Fibroblast of skin of left quadriceps (primary cell): ENCODE results near the gene ZFR2.
"Not testable (repeated sequence)": the region's sequence is repeated elsewhere in the genome, so short reads cannot be mapped to it uniquely, and the experiment has no call there.

Experiments used
- DNase-seq, 2 experiments: peaks; one replicate each; pipeline ENCODE4 v3.0.0-alpha.2; 2013; ENCODE audit warnings: low read depth in 2 of 2

The ZFR2 gene

DNA sequence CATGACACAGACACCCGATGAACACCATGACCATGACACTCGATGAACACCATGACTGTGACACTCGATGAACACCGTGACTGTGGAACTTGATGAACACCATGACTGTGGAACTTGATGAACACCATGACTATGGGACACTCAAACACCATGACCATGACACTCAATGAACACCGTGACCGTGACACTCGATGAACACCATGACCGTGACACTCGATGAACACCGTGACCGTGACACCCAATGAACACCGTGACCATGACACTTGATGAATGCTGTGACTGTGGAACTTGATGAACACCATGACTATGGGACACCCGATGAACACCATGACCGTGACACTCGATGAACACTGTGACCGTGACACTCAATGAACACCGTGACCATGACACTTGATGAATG is 31.5 kb downstream of the ZFR2 start:
- no peak for DNase-seq

DNA sequence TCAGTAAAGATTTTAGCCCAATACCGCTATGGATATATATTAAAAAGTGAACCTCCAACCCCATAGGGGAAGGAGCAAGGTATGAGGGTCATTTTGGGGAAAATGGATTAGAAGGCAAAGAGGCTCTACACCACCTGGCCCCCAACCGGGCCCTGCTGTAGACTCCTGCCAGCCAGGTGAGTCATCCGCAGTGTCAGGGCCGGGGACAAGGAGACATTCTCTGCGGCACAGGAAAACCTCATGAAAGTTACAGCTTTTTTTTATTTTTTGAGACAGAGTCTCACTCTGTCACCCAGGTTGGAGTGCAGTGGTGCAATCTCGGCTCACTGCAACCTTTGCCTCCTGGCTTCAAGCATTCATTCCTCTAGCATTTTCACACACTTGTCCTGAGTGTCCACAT is 32.0 kb downstream of the ZFR2 start:
- no peak for DNase-seq

DNA sequence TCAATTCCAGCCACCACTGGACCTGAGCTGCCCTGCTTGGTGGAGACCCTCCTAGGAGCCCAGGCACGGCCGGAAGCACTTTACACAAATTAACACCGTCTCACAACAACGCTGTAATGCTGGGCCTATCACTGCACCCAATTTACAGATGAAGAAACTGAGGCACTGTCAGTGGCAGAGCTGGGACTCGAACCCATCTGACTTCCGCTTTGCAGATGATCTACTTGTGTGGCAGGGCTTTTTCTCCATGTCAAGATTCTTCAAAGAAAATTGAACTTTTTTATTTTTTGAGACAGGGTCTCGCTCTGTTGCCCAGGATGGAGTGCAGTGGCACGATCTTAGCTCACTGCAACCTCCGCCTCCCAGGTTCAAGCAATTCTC is 33.8 kb downstream of the ZFR2 start:
- no peak for DNase-seq

DNA sequence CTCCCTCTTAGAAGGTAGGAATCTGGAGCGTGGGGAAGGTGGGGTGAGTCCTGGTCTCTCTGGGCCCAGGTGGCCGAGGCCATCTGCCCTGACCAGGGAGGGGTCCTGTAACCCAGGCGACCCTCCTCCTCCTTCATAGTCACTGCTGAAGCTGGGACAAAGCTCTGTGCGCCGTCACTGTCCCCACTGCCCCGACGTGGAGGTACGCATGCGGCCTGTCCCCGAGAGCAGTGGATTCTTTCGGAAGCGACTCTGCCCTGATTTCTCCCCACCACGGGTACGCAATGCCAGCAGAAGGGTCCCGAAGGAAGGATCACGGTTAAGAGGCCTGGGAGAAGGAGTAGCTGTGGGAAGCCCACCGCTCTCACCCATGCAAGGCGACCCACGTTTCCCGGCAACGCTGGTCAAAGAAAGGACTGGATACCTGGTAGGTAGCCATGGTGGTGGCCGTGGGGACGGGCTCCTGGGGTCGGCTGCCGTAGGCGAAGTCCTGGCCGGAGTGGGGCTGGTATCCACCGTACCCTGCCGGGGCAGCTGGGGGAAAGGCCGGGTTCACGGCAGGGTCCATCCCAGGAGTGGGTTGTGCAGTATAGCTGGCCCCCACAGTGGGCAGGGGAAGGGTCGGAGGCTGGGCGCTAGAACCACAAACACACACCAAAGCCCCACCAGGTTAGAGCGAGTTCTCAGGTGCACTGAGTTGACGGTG is 34.3 kb downstream of the ZFR2 start:
- no peak for DNase-seq

DNA sequence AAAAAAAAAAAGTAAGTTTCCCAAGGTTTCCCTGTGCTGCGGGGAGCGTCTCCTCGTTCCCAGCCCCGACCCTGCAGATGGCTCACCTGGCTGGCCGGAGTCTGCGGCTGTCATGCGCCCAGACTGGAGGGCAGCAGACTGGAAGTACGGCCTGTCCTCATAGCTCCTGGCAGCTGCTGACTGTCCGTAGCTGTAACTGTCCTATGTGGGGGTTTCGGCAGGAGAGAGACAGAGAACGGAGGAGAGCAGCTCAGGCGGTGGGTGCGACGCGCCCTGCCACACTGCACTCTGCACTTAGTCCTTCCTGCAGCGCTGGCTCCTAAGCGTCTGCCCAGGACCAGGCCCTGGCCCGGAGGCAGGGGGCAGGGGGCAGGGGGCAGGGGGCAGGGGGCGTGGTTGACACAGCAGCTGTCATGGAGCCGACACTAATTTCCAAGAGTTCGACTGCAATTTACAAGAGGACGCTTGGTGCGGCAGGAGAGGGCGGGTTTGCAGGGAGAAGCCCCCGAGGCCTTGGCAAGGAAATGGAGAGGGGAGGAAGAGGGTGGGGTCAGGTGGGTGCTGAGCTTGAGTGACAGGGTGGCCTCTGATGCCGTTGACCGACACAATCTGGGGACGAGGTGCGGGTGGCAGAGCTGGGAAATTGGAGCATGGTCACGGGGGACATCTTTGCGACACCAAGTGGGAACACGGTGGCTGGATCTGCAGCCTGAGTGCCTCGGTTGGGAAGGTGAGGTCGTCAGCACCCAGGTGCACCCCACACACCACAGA is 35.1 kb downstream of the ZFR2 start:
- no peak for DNase-seq

DNA sequence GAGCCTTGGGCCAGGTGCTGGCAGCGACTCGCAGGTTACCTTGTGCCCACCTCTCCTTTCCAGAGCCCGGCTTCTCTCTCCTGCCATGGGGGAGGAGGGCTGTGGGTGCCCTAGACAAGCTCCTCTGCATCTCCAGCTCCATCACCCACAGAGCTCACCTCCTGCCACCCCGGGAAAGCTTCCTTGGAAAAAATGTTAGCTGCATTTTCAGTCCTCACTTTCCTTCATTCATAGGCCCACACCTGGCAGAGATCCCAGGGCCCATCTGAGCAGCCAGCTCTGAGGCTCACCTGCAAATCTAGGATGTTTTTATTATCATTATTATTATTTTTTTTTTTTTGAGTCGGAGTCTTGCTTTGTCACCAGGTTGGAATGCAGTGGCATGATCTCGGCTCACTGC is 36.8 kb downstream of the ZFR2 start:
- DNase-seq, result no peak

DNA sequence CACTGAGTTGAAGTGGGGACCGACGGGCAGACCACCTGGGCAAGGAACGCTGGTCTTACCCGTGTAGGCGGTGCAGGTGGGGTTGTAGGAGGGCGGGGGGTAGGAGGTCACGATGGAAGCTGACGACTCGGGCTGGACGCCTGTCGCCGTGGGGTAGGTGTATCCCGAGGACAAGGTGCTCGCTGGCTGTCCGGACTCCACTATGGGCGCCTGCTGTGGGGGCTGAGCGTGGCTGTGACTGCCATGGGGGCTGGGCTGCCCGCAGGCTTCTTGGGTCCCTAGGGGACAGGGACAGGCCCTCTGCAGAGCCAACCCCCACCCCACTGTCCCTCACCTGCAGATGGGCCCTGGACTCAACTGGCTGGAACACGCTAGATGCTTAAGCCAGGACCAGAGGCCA is 37.2 kb downstream of the ZFR2 start:
- no peak for DNase-seq

DNA sequence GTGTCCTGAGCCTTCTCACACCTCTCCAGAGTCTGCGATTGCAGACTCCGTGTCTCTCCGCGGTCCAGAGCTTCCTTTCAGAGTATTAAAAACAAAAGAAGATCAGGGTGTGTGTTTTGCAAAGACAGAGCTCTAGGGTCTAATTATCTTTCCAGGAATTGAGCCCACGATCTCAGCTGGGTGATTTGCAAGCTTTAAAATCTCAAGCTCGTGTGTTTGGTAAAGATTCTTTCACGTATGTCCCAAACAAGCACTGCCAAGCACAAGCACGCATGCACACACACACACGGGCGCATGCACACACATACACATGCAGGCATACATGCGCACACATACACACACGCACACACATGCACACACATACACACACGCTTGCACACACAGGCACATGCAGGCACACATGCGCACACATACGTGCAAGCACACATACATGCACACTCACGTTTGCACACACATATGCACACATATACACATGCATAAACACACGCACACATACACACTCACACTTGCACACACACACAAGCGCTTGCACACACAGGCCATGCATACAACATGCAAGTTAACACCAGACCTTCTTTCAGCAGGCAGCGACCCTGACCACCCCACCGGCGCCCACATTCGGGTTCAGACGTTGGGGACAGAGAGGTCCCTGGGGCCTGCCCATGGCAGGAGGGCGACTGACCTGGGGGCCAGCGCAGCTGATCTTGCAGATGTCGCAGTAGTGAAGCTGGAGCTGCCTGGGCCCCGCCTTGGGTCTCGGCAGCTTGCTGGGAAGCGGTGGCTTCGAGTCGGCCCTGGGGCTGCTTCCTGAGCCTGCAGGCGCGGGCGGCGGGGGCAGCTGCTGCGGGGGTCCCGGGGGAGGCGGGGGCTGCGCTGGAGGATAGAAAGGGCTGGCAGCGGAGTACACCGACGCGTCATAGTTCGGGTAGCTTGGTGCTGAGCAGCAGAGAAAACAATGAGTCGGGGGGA is 37.9 kb downstream of the ZFR2 start:
- no peak for DNase-seq

DNA sequence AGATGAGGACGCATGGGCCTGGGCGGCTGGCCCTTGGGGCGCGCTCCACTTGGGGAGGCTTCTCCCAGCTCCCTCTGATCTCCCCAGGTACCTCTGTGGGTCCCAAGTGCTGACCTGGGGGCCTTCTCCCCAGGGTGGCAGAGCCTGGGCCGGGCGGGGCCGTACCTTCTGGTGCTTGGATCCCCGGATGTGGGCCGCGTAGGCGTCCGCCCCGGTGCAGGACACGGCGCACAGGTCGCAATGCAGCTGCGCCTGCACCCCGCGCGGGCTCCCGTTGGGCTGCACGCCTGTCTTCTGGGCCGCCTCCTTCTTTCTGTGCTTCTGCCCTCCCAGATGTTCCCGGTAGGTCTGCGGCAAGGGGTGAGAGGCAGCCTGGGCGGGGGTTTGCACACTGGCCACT is 41.5 kb downstream of the ZFR2 start:
- no peak for DNase-seq

DNA sequence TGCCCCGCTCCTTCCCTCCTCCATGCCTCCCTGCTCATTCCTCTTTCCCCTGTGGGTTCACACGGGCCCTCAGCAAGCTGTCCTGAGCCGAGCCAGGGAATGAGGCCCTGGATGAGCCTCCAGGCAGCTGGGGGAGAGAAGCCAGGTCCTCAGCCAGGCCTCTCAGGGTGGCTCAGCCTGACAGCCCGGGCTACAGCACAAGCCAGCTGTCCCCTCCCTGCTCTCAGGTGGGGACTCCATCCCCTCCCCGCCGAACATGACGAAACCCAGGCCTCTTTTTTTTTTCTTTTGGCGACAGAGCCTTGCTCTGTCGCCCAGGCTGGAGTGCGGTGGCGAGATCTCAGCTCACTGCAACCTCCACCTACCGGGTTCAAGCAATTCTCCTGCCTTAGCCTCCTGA is 42.7 kb downstream of the ZFR2 start:
- DNase-seq, result no peak

DNA sequence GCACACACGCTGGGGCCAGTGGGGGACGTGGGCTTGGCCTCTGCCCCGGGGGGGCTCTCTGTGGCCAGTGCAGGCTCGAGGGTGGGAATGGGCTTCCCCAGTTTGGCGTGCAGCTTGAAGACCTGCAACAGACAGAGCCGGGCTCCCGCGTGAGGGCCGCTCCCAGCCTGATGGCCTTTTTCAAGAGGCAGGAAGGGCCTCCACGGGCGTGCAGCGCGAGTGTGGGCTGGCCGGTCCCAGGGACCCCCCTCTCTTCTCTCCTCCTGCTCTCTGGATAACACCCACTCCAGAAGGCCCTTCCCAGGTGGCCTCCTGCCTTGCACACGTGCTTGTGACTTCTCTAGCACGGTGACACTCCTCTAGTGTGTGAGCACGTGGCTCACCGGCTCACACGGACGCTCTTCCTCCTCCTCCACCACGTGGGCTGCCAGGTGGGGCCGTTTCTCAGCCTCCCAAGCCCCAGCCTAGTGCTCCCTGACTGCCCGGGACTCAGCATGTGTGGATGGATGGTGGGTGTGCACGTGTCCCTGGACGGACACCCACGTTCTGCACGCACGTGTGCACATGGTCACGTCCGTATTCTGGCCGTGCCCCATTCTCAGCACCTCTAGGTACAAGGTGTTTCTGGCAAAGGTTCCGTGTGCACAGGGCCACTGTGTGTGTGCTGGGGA is 43.4 kb downstream of the ZFR2 start:
- no peak for DNase-seq

DNA sequence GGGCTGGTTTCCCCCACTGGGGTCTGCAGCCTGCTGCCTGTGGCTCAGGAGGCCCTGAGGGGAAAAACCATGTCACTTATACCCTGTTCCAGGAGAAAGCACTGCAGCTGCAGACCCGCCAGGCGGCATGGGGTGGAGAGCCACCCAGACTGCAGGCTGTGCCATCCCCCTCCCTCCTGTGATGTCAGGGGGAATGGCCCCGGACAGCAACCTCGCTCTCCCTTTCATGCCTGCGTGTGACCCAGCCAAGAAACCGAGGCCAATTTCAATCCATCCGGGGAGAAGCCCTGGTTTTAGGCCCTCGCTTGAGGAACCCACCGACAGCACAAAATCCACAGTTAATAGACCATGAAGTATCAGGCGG is 45.5 kb downstream of the ZFR2 start:
- DNase-seq, result no peak

DNA sequence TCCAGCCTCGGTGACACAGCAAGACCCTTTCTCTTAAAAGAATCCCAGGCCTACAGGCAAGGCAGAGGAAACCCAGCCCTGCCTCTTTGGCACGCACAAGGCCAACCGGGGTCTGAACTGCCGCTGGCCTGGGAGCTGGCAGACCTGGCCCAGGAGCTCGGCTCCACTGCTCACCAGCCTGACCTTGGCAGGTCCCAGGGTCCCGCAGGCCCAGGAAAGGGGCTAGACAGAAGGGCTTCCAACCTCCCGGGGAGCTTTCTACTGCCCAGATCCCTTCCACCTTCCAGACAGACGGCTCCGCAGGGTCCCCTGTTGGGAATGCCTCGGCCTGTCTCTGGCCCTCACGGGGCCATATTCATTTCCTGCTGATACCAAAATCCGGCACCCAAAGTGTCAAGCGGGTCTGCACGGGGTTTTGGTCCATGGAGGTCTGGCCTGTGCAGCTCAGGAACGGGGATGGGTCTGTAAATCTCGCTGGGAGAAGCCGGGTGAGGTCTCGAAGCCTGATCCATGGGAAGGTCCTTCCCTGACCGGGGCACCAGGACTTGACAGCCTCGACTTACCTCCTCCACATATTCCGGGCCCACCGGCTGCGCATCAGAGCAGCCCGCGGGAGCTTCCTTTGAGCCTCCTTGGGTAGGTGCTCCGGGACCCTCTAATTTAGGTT is 46.0 kb downstream of the ZFR2 start:
- no peak for DNase-seq

DNA sequence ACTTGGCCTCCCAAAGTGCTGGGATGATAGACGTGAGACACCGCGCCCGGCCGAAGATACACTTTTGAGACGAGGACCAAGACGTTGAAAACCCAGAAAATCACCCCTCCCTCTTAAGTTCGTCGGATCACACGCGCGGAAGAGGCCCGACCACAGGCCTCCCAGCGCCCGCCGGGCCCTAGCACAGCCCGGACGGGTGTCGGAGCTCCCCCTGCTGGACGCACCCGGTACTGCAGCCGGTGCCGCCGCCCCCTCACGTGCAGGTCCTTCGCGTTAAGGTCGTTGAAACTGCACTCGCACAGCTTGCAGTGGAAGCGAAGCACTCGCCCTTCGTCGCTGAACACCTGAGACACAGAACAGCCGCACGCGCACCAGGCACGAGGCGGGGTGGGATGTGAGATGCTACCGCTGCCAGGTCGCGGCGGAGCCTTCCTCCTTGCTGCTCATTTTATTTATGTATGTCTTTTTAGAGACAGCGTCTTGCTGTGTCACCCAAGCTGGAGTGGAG is 46.9 kb downstream of the ZFR2 start:
- no peak for DNase-seq

DNA sequence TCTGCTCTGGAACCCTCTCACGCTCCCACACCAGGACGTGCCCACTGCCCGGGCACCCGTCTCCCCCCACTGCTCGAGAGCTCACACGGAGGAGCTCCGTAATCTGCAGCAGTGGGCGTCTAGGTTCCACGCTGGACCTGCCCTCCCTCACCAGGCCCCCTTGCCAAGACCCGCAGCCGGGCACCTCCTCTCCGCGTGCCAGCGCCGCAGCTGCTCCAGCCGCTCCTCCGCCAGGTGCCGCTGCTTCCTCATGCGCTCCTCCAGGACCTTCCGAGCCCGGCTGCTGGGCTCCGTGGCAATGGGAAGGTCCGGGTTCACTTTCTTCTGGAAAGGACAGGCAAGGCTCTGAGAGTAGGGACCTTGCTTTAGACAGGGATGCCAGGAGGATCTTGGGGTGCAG is 47.7 kb downstream of the ZFR2 start:
- DNase-seq, result no peak

DNA sequence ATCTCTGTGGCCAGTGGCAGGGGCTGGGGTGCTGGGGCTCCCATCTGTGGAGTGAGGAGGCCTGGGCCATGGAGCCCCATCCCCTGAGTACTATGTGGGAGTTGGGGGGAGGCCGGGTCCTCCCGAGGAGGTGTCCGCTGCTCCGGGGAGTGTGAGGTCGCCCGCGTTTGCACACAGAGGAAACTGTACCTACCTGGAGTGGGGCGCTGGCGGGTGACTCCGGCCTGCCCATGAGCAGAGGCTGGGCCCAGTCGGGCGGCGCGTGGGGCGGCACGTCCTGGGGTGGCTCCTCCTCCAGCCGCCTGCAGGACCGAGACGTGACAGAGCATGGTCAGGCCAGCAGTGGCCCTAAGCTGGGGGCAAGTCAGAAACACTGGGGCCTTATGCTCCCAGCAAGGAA is 48.8 kb downstream of the ZFR2 start:
- no peak for DNase-seq

DNA sequence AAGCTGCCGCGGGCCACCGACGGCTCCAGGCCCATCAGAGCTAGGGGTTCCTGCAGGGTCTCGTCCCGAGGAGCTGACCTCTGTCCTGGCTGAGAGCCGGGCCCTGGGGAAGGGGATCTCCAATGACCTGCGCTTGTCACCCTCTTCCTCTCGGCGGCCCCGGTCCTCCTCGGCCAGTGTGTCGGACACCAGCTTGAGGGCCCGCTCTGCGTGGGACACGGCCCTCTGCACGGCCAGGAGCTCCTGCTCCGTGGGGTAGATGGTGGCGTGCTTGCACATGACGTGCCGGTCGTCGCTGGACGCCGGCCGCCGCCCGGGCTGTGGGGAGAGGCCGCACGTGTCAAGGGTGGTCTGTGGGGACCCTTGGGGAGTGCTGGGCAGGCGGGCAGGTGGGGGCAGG is 49.9 kb downstream of the ZFR2 start:
- DNase-seq, result no peak

DNA sequence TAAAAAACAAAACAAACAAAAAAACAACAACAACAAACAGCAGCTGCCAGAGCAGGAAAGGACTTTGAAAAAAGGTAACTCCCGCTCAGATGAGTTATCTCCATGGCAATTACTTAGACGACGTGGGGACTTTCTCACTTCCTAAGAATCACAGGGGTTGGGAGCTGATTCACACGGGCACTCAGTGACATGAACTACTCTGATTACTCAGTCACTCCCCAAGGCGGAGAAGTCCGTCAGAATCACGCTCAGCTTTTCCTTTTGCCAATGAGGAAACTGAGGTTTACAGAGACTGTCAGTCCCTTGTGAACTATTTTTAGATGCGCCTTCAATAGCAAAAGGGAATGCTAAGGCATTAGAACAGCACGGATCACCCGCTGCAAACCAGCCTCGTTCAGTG is 50.4 kb downstream of the ZFR2 start:
- DNase-seq, result no peak

DNA sequence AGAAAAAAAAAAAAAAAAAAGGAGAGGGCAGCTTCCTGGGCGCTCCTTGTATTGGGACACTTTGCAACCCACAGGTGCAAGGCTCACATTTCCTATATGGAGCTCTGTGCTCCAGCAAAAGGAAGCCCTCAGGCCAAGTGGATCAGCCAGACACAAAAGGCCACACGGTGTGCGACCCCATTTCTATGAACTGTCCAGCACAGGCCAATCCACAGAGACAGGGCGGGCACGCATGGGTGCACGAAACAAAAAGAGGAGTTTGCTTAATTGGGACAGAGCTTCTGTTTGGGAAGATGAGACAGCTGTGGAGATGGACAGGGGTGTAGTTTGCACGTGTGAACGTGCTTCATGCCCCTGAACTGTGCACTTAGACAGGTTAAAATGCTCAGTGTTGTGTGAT is 51.1 kb downstream of the ZFR2 start:
- no peak for DNase-seq

DNA sequence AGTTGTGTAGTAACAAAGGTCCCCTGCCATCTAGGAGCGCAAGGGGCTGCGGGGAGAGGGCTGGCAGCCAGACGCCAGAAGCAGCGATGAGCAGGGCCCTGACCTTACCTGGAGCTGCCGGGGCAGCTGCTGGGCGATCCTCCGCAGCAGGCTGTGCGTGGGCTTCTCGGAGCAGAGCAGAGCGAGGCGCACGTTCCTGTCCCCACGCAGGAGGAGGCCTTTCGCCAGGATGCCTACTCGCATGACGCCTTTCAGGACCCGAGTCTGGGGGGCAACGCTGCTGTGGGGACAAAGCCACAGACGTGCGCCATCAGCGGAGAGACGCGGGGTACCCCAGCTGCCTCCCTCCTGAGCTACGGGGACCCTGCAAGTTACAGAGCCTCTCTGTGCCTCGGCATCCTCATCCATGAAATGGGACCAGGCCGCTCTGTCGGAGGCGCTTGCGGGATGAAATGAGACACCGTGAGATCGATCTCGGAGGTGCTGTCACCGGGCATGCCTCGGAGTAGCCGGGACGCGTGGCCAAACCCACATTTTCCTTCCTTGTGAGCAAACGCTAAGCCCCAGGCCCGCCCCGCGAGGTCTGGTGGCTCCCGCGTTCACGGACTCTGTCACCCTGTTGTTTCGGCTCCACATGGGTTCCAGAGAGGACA is 52.1 kb downstream of the ZFR2 start:
- DNase-seq, result no peak

DNA sequence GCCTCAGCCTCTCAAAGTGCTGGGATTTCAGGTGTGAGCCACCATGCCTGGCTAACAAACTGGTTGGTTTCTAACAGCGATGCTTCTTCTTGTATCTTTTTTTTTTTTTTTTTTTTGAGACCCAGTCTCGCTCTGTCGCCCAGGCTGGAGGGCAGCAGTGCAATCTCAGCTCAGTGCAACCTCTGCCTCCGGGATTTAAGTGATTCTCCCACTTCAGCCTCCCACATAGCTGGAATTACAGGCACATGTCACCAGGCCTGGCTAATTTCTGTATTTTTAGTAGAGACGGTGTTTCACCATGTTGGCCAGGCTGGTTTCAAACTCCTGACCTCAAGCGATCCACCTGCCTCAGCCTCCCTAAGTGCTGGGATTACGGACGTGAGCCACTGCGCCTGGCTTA is 52.7 kb downstream of the ZFR2 start:
- not testable (repeated sequence) for DNase-seq
